HFFc6 (cell line): Measurements from ENCODE around the gene SLC25A31. TPM values are rescaled to one million over a fixed set of nuclear protein-coding genes. Genes with fewer than 3 reads are reported as not detected.

ENCODE experiments used
- DNase-seq: peaks from one replicate; pipeline ENCODE4 v3.0.0-alpha.2; 2018
- H3K27ac Mint-ChIP-seq: 2 replicates; pipeline ENCODE4 v1.8.0; 2020; ENCODE audit warnings: mild to moderate bottlenecking, mixed read lengths
- H3K27me3 Mint-ChIP-seq: 2 replicates; pipeline ENCODE4 v1.8.0; 2021; ENCODE audit warnings: mild to moderate bottlenecking, moderate library complexity, mixed read lengths; ENCODE audit not compliant: insufficient read depth
- H3K36me3 Mint-ChIP-seq: 2 replicates; pipeline ENCODE4 v1.8.0; 2021; ENCODE audit warnings: low read depth, mixed read lengths
- H3K4me1 Mint-ChIP-seq: 2 replicates; pipeline ENCODE4 v1.8.0; 2020; ENCODE audit warnings: low read depth, mixed read lengths
- H3K4me3 Mint-ChIP-seq: 2 replicates; pipeline ENCODE4 v1.8.0; 2020; ENCODE audit warnings: mild to moderate bottlenecking, moderate library complexity, mixed read lengths
- H3K9me3 Mint-ChIP-seq: 2 replicates; pipeline ENCODE4 v1.8.0; 2020; ENCODE audit warnings: mild to moderate bottlenecking, mixed read lengths
- CTCF ChIP-seq: fragments of 200-600 bp; sonication (generic); IDR thresholded peaks from 2 replicates; pipeline ENCODE4 v1.5.0; 2021; ENCODE audit warnings: antibody characterized with exemption, mild to moderate bottlenecking
- total RNA-seq, 6 experiments: library from RNA; stranded (reverse); fragmentation: NEBNext Ultra II Directional; extraction: Animal tissue kit (Norgen Biotek cat#: 25700); gene quantifications; 2 replicates in 1 of 6; 3 replicates in 5 of 6; pipeline ENCODE4 v1.2.3, GENCODE V29; 2021

Gene SLC25A31
- total RNA-seq, 6 experiments from 2014 or later = not detected

DNA sequence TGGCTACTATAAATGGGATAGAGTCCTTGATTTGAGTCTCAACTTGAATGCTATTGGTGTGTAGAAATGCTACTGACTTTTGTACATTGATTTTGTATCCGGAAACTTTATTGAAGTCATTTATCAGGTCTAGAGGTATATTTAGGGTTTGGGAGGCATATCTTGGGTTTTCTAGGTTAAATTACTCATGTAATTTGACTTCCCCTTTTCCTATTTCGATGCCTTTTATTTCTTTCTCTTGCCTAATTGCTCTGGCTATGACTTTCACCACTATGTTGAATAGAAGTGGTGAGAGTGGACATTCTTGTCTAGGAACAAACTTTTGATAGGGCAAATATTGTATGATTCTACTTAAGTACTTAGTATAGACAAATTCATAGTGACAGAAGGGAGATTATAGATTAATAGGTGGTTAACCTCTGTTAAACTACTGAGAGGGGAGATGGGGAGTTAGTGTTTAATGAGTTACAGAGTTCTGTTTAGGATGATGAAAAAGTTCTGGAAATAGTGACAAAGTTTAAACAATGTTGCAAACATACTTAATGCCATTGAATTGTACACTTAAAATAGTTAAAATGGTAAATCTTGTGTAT, 29.1 kb downstream of the SLC25A31 start:
- Mint-ChIP-seq H3K4me3 (no peak overlapping the region), H3K27ac (no peak overlapping the region), H3K9me3 (0 out of 2 replicates have a peak, but pooled peaks cover 4% of the 10 kb centered on the region), H3K4me1 (no peaks in the 10 kb centered on the region; the same call in 1 of the 2 replicates), H3K27me3 (peaks cover 4% of the 10 kb centered on the region; the same call in 1 of the 2 replicates), H3K36me3 (peaks cover 4% of the 10 kb centered on the region; the same call in 1 of the 2 replicates)
- DNase-seq = no peak
- no peak for TF ChIP-seq CTCF

- Mint-ChIP-seq H3K9me3 (0 out of 2 replicates have a peak, but pooled peaks cover 4% of the 10 kb centered on the region), H3K27ac (no peak overlapping the region), H3K36me3 (peaks cover 4% of the 10 kb centered on the region; the same call in 1 of the 2 replicates), H3K4me3 (no peak overlapping the region), H3K27me3 (peaks cover 4% of the 10 kb centered on the region; the same call in 1 of the 2 replicates), H3K4me1 (no peaks in the 10 kb centered on the region; the same call in 1 of the 2 replicates)
- no peak for TF ChIP-seq CTCF
- DNase-seq = no peak
These were observed 29.7 kb downstream of the SLC25A31 start for GRCh38 chr4:127759893-127760292.

DNA sequence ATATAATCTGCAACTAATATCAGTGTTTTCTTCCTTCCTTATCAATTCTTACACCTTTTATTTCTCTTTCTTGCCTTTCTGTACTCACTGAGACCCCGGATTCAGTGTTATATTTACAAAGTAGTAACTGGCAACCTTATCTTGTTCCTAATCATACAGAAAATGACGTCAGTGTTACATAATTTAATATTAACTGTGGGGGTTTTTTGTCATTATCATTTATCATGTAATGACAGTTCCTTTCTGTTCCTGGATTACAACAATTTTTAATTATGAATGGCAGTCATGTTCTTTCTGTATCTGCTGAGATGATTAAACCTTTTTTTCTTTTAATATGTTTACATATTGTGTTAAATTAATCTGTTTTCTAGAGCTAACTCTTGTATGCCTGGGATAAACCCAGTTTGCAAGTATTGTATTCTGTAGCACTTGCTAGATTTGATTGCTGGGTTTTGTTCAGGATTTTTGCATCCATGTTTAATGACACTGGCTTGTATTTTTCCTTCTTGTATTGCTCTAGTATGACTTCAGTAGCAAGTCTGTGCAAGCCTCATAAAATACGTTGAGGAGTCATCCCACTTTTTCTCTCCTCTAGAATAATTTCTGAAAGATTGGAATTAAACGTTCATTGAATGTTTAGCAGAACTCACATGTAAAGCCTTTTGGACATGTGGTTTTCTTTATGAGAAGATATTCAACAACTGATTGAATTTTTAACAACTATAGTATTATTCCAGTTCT, 41.5 kb downstream of the SLC25A31 start:
- no peaks in the 10 kb centered on the region for H3K4me1 Mint-ChIP-seq
- no peak overlapping the region for H3K4me3 Mint-ChIP-seq
- no peak for DNase-seq
- H3K9me3 Mint-ChIP-seq = no peaks in the 10 kb centered on the region
- no peak for TF ChIP-seq CTCF
- no peaks in the 10 kb centered on the region; the same call in none of the 2 replicates for H3K27me3 Mint-ChIP-seq
- H3K36me3 Mint-ChIP-seq = no peaks in the 10 kb centered on the region
- no peak overlapping the region for H3K27ac Mint-ChIP-seq

GRCh38 chr4:127772769-127773671, 42.8 kb downstream of the SLC25A31 start:
- Mint-ChIP-seq H3K4me3 (no peak overlapping the region), H3K36me3 (no peaks in the 10 kb centered on the region), H3K4me1 (no peaks in the 10 kb centered on the region), H3K27ac (no peak overlapping the region), H3K9me3 (no peaks in the 10 kb centered on the region), H3K27me3 (no peaks in the 10 kb centered on the region; the same call in none of the 2 replicates)
- no peak for DNase-seq
- TF ChIP-seq CTCF = no peak

DNA sequence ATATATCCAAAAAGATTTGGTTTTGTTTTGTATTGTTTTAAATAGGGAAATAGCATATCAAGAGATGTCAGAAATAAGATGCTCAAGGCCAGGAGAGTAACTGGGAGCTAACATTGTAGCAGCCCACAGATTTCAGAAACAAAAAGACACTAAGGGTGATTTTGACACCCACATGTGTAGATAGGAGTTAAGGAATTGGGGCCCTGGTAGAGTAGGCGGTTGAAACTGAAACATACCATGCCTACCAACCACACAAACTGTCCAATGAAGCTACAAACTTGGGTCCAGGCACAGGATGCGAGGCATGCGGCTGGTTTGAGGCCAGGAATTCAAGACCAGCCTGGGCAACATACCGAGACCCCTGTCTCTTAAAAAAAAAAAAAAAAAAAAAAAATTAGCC, 45.6 kb downstream of the SLC25A31 start:
- H3K27ac Mint-ChIP-seq = no peak overlapping the region
- H3K4me3 Mint-ChIP-seq = no peak overlapping the region
- H3K36me3 Mint-ChIP-seq = no peaks in the 10 kb centered on the region
- TF ChIP-seq CTCF = no peak
- H3K9me3 Mint-ChIP-seq = no peaks in the 10 kb centered on the region
- peaks cover 1% of the 10 kb centered on the region for H3K4me1 Mint-ChIP-seq
- peaks cover 2% of the 10 kb centered on the region for H3K27me3 Mint-ChIP-seq
- no peak for DNase-seq
